CD14-positive monocyte (primary cell): ENCODE results near the gene PCCA. TPM values are rescaled to one million over a fixed set of nuclear protein-coding genes. Genes with fewer than 3 reads are reported as not detected.

Experiments
- DNase-seq, 3 donors: peaks; one replicate each; pipeline ENCODE4 v3.0.0-alpha.2; 2011 to 2022
- H2AFZ ChIP-seq: 2 replicates; pipeline ENCODE4 v1.6.0; 2012; ENCODE audit warnings: mild to moderate bottlenecking, low read depth, low read length, inconsistent platforms; ENCODE audit not compliant: insufficient read depth, poor library complexity, severe bottlenecking
- H3K27ac ChIP-seq, 2 donors: 1 replicate in 1 of 2; 2 replicates in 1 of 2; pipeline ENCODE4 v1.5.1; 2012 to 2013; ENCODE audit warnings: low read length in 2 of 2, control low read depth in 1 of 2, inconsistent platforms in 1 of 2, low read depth in 1 of 2, mild to moderate bottlenecking in 1 of 2
- H3K27me3 ChIP-seq, 2 donors: one replicate each; pipeline versions ENCODE4 v1.6.0 to v1.6.1; 2011 to 2013; ENCODE audit warnings: low read length in 2 of 2; ENCODE audit not compliant: control insufficient read depth in 2 of 2, insufficient read depth in 2 of 2
- H3K36me3 ChIP-seq, 2 donors: replicated peaks in 1 of 2; 1 replicate in 1 of 2; 2 replicates in 1 of 2; pipeline versions ENCODE4 v1.5.1 to v1.6.1; 2012 to 2013; ENCODE audit warnings: low read length in 2 of 2, control low read depth in 1 of 2, inconsistent platforms in 1 of 2, mild to moderate bottlenecking in 1 of 2; ENCODE audit not compliant: insufficient read depth in 2 of 2, control insufficient read depth in 1 of 2
- H3K4me1 ChIP-seq, 2 donors: 1 replicate in 1 of 2; 2 replicates in 1 of 2; pipeline versions ENCODE4 v1.5.1 to v1.6.1; 2012 to 2013; ENCODE audit warnings: low read length in 2 of 2, control low read depth in 1 of 2, inconsistent platforms in 1 of 2, mild to moderate bottlenecking in 1 of 2, moderate library complexity in 1 of 2; ENCODE audit not compliant: insufficient read depth in 2 of 2, control insufficient read depth in 1 of 2
- H3K4me2 ChIP-seq: replicated peaks from 2 replicates; pipeline ENCODE3; 2012; ENCODE audit warnings: low read length, moderate library complexity, mild to moderate bottlenecking; ENCODE audit not compliant: poor library complexity, severe bottlenecking; ENCODE audit errors: extremely low read depth
- H3K4me3 ChIP-seq, 3 experiments: fragments of 200-600 bp in 1 of 3; sonication (generic) in 1 of 3; replicated peaks in 1 of 3; 1 replicate in 2 of 3; 2 replicates in 1 of 3; pipeline ENCODE4 v1.5.1; 2011 to 2013; ENCODE audit warnings: low read length in 3 of 3, mild to moderate bottlenecking in 3 of 3, control low read depth in 2 of 3, low read depth in 2 of 3, inconsistent platforms in 1 of 3, moderate library complexity in 1 of 3
- H3K79me2 ChIP-seq: 2 replicates; pipeline ENCODE4 v1.6.0; 2012; ENCODE audit warnings: mild to moderate bottlenecking, control low read depth, inconsistent platforms, low read length, moderate library complexity; ENCODE audit not compliant: insufficient read depth
- H3K9ac ChIP-seq: 2 replicates; pipeline ENCODE4 v1.6.0; 2017; ENCODE audit warnings: low read length, mild to moderate bottlenecking; ENCODE audit not compliant: insufficient read depth, poor library complexity, severe bottlenecking
- H3K9me3 ChIP-seq, 2 donors: replicated peaks in 1 of 2; 1 replicate in 1 of 2; 2 replicates in 1 of 2; pipeline versions ENCODE4 v1.5.1 to v1.6.1; 2012 to 2013; ENCODE audit warnings: low read length in 2 of 2, control low read depth in 1 of 2; ENCODE audit not compliant: control insufficient read depth in 1 of 2, insufficient read depth in 1 of 2
- H4K20me1 ChIP-seq: 2 replicates; pipeline ENCODE4 v1.6.0; 2012; ENCODE audit warnings: mild to moderate bottlenecking, low read length, control low read depth, moderate library complexity; ENCODE audit not compliant: insufficient read depth
- H3K27ac Mint-ChIP-seq, 7 donors: one replicate each; pipeline ENCODE4 v1.8.0; 2020; ENCODE audit warnings: mild to moderate bottlenecking in 7 of 7, mixed read lengths in 7 of 7, moderate library complexity in 6 of 7, inconsistent platforms in 2 of 7
- H3K27me3 Mint-ChIP-seq, 3 donors: one replicate each; pipeline ENCODE4 v1.8.0; 2021 to 2022; ENCODE audit warnings: low read depth in 3 of 3, mild to moderate bottlenecking in 3 of 3, mixed read lengths in 3 of 3, moderate library complexity in 3 of 3, inconsistent platforms in 1 of 3
- H3K36me3 Mint-ChIP-seq, 2 donors: one replicate each; pipeline ENCODE4 v1.8.0; 2020; ENCODE audit warnings: mixed read lengths in 2 of 2, inconsistent platforms in 1 of 2, mild to moderate bottlenecking in 1 of 2
- H3K4me1 Mint-ChIP-seq: one replicate; pipeline ENCODE4 v1.8.0; 2020; ENCODE audit warnings: mild to moderate bottlenecking, mixed read lengths
- H3K4me3 Mint-ChIP-seq, 2 donors: one replicate each; pipeline ENCODE4 v1.8.0; 2020; ENCODE audit warnings: mild to moderate bottlenecking in 2 of 2, mixed read lengths in 2 of 2, moderate library complexity in 1 of 2
- H3K9me3 Mint-ChIP-seq, 7 donors: one replicate each; pipeline ENCODE4 v1.8.0; 2020 to 2022; ENCODE audit warnings: mixed read lengths in 7 of 7, mild to moderate bottlenecking in 6 of 7, moderate library complexity in 6 of 7, inconsistent platforms in 2 of 7
- WGBS: methylation state at CpG from one replicate; pipeline ENCODE4 v1.1.5; 2013; ENCODE audit warnings: missing lambda C conversion rate; ENCODE audit not compliant: insufficient coverage; 5-methylcytosine and 5-hydroxymethylcytosine counted together
- intact Hi-C, 2 donors: fragments of 100-400 bp; cut with micrococcal nuclease; formaldehyde crosslinking; loops; one replicate each; pipeline versions ENCODE4 v1.15.0 to v1.15.1; 2023
- polyA plus RNA-seq, 3 donors: library from polyadenylated mRNA; depleted of rRNA in 1 of 3; unstranded in 2 of 3; stranded (reverse) in 1 of 3; fragments of 300-500 nt in 2 of 3; fragments of >200 nt in 1 of 3; fragmentation: Illumina TruSeq in 2 of 3; gene quantifications; 1 replicate in 2 of 3; 2 replicates in 1 of 3; pipeline ENCODE4 v1.2.3, GENCODE V29; 2012 to 2021
- TF ChIP-seq, protein P1 (sequence below): fragments of 200-600 bp; IDR thresholded peaks from one replicate; pipeline ENCODE4 v1.8.0; 2022; ENCODE audit warnings: antibody characterized with exemption, mild to moderate bottlenecking

PCCA gene
- polyA plus RNA-seq, 3 donors: 4.4 to 13.5 (median 11.9) TPM

GRCh38 chr13:100443998-100444328 lies 355.1 kb downstream of the PCCA start:
- Histone ChIP-seq H4K20me1 (no peaks in the 10 kb centered on the region), H3K27ac (no peak overlapping the region), H3K4me3 (no peak overlapping the region), H3K4me2 (no peak overlapping the region), H3K79me2 (no peaks in the 10 kb centered on the region), H3K27me3 (no peaks in the 10 kb centered on the region), H3K9ac (no peak overlapping the region), H3K4me1 (no peaks in the 10 kb centered on the region), H2AFZ (no peak overlapping the region), H3K9me3 (no peaks in the 10 kb centered on the region), H3K36me3 (no peaks in the 10 kb centered on the region)
- no peaks in the 10 kb centered on the region for H3K4me1 Mint-ChIP-seq
- no peak overlapping the region for H3K27ac Mint-ChIP-seq
- TF ChIP-seq, protein P1, sequence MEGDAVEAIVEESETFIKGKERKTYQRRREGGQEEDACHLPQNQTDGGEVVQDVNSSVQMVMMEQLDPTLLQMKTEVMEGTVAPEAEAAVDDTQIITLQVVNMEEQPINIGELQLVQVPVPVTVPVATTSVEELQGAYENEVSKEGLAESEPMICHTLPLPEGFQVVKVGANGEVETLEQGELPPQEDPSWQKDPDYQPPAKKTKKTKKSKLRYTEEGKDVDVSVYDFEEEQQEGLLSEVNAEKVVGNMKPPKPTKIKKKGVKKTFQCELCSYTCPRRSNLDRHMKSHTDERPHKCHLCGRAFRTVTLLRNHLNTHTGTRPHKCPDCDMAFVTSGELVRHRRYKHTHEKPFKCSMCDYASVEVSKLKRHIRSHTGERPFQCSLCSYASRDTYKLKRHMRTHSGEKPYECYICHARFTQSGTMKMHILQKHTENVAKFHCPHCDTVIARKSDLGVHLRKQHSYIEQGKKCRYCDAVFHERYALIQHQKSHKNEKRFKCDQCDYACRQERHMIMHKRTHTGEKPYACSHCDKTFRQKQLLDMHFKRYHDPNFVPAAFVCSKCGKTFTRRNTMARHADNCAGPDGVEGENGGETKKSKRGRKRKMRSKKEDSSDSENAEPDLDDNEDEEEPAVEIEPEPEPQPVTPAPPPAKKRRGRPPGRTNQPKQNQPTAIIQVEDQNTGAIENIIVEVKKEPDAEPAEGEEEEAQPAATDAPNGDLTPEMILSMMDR: no peak
- 87% methylated on average over 3 of the region's 4 CpGs for WGBS
- H3K36me3 Mint-ChIP-seq: peaks cover 0 to 4% of the 10 kb centered on the region in 2 donors
- intact Hi-C loops: no loop called here
- H3K9me3 Mint-ChIP-seq: no peaks in the 10 kb centered on the region
- H3K27me3 Mint-ChIP-seq: peaks cover 0 to 2% (median 0%) of the 10 kb centered on the region in 3 donors
- no peak overlapping the region for H3K4me3 Mint-ChIP-seq
- DNase-seq: no peak

GRCh38 chr13:100447831-100448230 lies 358.9 kb downstream of the PCCA start:
- no peaks in the 10 kb centered on the region for H3K4me1 ChIP-seq
- Mint-ChIP-seq H3K27me3 (peaks cover 0 to 1% (median 0%) of the 10 kb centered on the region in 3 donors), H3K4me3 (no peak overlapping the region), H3K27ac (no peak overlapping the region), H3K4me1 (no peaks in the 10 kb centered on the region), H3K36me3 (peaks cover 0 to 4% of the 10 kb centered on the region in 2 donors), H3K9me3 (peaks cover 0 to 3% (median 0%) of the 10 kb centered on the region in 7 donors)
- H3K27me3 ChIP-seq: no peaks in the 10 kb centered on the region
- intact Hi-C loops: no loop called here
- no peak overlapping the region for H3K4me3 ChIP-seq
- H3K36me3 ChIP-seq: no peaks in the 10 kb centered on the region
- no CpG with 5 or more reads among the region's 5 CpGs for WGBS
- H3K9me3 ChIP-seq: no peaks in the 10 kb centered on the region
- no peaks in the 10 kb centered on the region for H3K79me2 ChIP-seq
- no peak for DNase-seq
- TF ChIP-seq, protein P1: no peak
- H3K4me2 ChIP-seq: no peak overlapping the region
- no peak overlapping the region for H3K9ac ChIP-seq
- H4K20me1 ChIP-seq: no peaks in the 10 kb centered on the region
- H2AFZ ChIP-seq: no peak overlapping the region
- H3K27ac ChIP-seq: no peak overlapping the region
